Panc1 (cell line): ENCODE data around the gene PEAK3. TPM values are rescaled to one million over a fixed set of nuclear protein-coding genes. Genes with fewer than 3 reads are reported as not detected.

ENCODE experiments used
- ATAC-seq: fragments of 200-7000 bp; cut with Tn5 transposase; 2 replicates; pipeline ENCODE4 v1.9.1; 2020; ENCODE audit warnings: mild to moderate bottlenecking, moderate library complexity
- BruUV-seq: library from RNA; stranded (reverse); fragments of 400-500 nt; replicated peaks from 2 replicates; lab custom pipeline; 2021; lab: Mats Ljungman, UMichigan
- CTCF ChIA-PET: fragments of 300-600 bp; sonication (Branson Sonifier 250); formaldehyde crosslinking; loops from one replicate; lab custom pipeline; 2022; ENCODE audit warnings: antibody characterized with exemption; lab: Charles Lee
- POLR2A ChIA-PET: fragments of 300-600 bp; sonication (Branson Sonifier 250); formaldehyde crosslinking; loops from one replicate; lab custom pipeline; 2022; ENCODE audit warnings: antibody characterized with exemption; lab: Charles Lee
- DNase-seq: peaks from one replicate; pipeline ENCODE4 v3.0.0-alpha.2; 2010; ENCODE audit warnings: low read depth, low spot score
- H3K27ac ChIP-seq: 2 replicates; pipeline ENCODE4 v1.5.1; 2011; ENCODE audit warnings: mild to moderate bottlenecking, low read length, inconsistent platforms
- H3K27me3 ChIP-seq: fragments of 200-500 bp; sonication (Bioruptor generic); 2 replicates; pipeline ENCODE4 v1.6.0; 2014; ENCODE audit warnings: low read length, inconsistent platforms; ENCODE audit not compliant: control insufficient read depth, insufficient read depth
- H3K36me3 ChIP-seq: fragments of 200-500 bp; sonication (Bioruptor generic); 2 replicates; pipeline ENCODE4 v1.5.1; 2014; ENCODE audit warnings: inconsistent platforms, mild to moderate bottlenecking, low read length, moderate library complexity; ENCODE audit not compliant: control insufficient read depth, insufficient read depth
- H3K4me1 ChIP-seq: 2 replicates; pipeline ENCODE4 v1.5.1; 2011; ENCODE audit warnings: inconsistent platforms, mild to moderate bottlenecking, low read length, moderate library complexity; ENCODE audit not compliant: control insufficient read depth, insufficient read depth
- H3K4me3 ChIP-seq, 2 experiments: 2 replicates each; pipeline ENCODE4 v1.5.1; 2011 to 2012; ENCODE audit warnings: low read depth in 2 of 2, low read length in 2 of 2, mild to moderate bottlenecking in 2 of 2, inconsistent platforms in 1 of 2, moderate library complexity in 1 of 2
- H3K9me3 ChIP-seq: fragments of 200-500 bp; sonication (Bioruptor generic); 2 replicates; pipeline ENCODE4 v1.5.1; 2014; ENCODE audit warnings: low read depth, mild to moderate bottlenecking, inconsistent platforms, low read length, moderate library complexity; ENCODE audit not compliant: control insufficient read depth, insufficient read depth
- CTCF ChIP-seq: fragments of 450-650 bp; IDR thresholded peaks from 2 replicates; pipeline ENCODE4 v1.5.1; 2017; ENCODE audit warnings: mild to moderate bottlenecking
- POLR2AphosphoS5 ChIP-seq: IDR thresholded peaks from 2 replicates; pipeline ENCODE4 v1.6.1; 2012; ENCODE audit warnings: mild to moderate bottlenecking, low read depth, low read length, moderate library complexity
- REST ChIP-seq, 2 experiments: IDR thresholded peaks; 2 replicates each; pipeline ENCODE4 v1.6.1; 2011 to 2012; ENCODE audit warnings: low read depth in 2 of 2, control low read depth in 1 of 2, low read length in 1 of 2, mild to moderate bottlenecking in 1 of 2, moderate library complexity in 1 of 2; ENCODE audit not compliant: insufficient read depth in 1 of 2
- SIN3A ChIP-seq: IDR thresholded peaks from 2 replicates; pipeline ENCODE4 v1.6.1; 2012; ENCODE audit warnings: low read depth, mild to moderate bottlenecking, low read length, moderate library complexity, borderline replicate concordance; ENCODE audit not compliant: insufficient read depth
- TCF7L2 ChIP-seq: IDR thresholded peaks from 2 replicates; pipeline ENCODE4 v1.6.1; 2011; ENCODE audit warnings: mild to moderate bottlenecking, low read depth, low read length, inconsistent platforms
- in situ Hi-C: cut with HindIII; loops from 2 replicates; pipeline ENCODE4 v1.10.0; 2016; ENCODE audit warnings: low sequenced_read_pairs, low pct_unique_long_range_greater_than_20kb
- intact Hi-C: fragments of 100-400 bp; cut with micrococcal nuclease; formaldehyde crosslinking; loops from one replicate; pipeline ENCODE4 v1.10.0; 2022; ENCODE audit not compliant: unreplicated experiment
- total RNA-seq: library from RNA; stranded (reverse); gene quantifications from one replicate; pipeline ENCODE4 v1.2.1, GENCODE V29; 2021; ENCODE audit not compliant: unreplicated experiment

Gene PEAK3
- total RNA-seq, 1 experiment from 2014 or later: not detected

GRCh38 chr19:2329149-2329478, 47.1 kb upstream of the PEAK3 start:
- no TSS peak for BruUV-seq
- POLR2A ChIA-PET: no interaction called here
- Histone ChIP-seq H3K9me3 (no peaks in the 10 kb centered on the region), H3K4me3 (peak overlapping the region; percentile 85 to 93), H3K27me3 (no peaks in the 10 kb centered on the region), H3K27ac (peak overlapping the region; percentile 93), H3K36me3 (peaks cover 3% of the 10 kb centered on the region; the same call in 1 of the 2 replicates), H3K4me1 (peaks cover 14% of the 10 kb centered on the region)
- in situ Hi-C loops: no loop called here
- intact Hi-C loops: no loop called here
- TF ChIP-seq REST (IDR thresholded peaks at IDR 0.05; ENCODE audit: insufficient read depth in 1 of 2, low read depth in 2 of 2, low read length in 1 of 2) (no peak), TCF7L2 (no peak), POLR2AphosphoS5 (no peak), CTCF (no peak), SIN3A (no peak)
- DNase-seq (no peak), ATAC-seq (0 out of 2 replicates have a peak, but pooled peaks have one; percentile 7)
- CTCF ChIA-PET: interaction anchor here (0.6 to 1.1 kb wide), 2 partner anchors 13 to 169 kb away, joined by 3 to 6 read pairs; no protein-coding TSS in a partner anchor

GRCh38 chr19:2328401-2329148, 46.6 kb upstream of the PEAK3 start, which contains the start of the genes LSM7 and SPPL2B:
Gene LSM7 (minus strand): TSS chr19:2328586. CDS start chr19:2328566, 20 bp downstream.
Gene SPPL2B (plus strand): TSS chr19:2328684. CDS start chr19:2328710, 26 bp downstream.
- Histone ChIP-seq H3K4me3 (peak within 1 kb of the TSS; percentile 85 to 93), H3K27me3 (no peaks in the 10 kb centered on the region), H3K4me1 (peaks cover 14% of the 10 kb centered on the region), H3K27ac (peak within 1 kb of the TSS; percentile 93), H3K36me3 (peaks cover 3% of the 10 kb centered on the region; the same call in 1 of the 2 replicates), H3K9me3 (no peaks in the 10 kb centered on the region)
- intact Hi-C loops (no loop called here), in situ Hi-C loops (no loop called here)
- TF ChIP-seq CTCF (no peak), TCF7L2 (no peak), SIN3A (peak; percentile 92; the same call in 1 of the 2 replicates), POLR2AphosphoS5 (peak; percentile 85), REST (IDR thresholded peaks at IDR 0.05; ENCODE audit: insufficient read depth in 1 of 2, low read depth in 2 of 2, low read length in 1 of 2) (no peak)
- ATAC-seq: peak; percentile 84
- no TSS peak for BruUV-seq
- CTCF ChIA-PET: interaction anchor here (0.6 kb wide), 2 partner anchors 169 to 250 kb away, joined by 6 to 7 read pairs; no protein-coding TSS in a partner anchor
- POLR2A ChIA-PET: interaction anchor here (0.6 kb wide), 1 partner anchor 13 kb away, joined by 3 read pairs; no protein-coding TSS in a partner anchor
- DNase-seq: no peak
